ENCODE measurements around the gene CDON.

DNA sequence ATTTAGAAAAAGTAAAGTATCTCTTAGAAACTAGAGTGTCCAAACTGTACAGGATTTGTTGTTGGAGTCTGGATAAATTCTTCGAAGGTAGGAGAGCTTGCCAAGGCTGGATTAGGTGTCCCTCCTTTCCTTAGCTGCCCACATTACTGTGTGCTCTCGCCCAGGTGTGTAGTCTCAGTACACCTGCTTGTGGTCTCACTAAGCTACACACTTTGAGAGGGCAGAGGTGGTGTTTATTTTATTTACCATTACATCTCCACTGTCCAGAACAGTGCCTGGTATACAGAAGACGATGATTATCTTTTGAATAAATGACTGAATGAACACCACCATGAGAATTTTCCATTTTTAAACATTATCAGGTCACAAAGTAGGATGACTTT lies 80.3 kb downstream of the CDON start:
- TF ChIP-seq CTCF (conservative IDR thresholded peaks at IDR 0.05 in 1 of 2, IDR thresholded peaks at IDR 0.05 in 1 of 2; ENCODE audit: low read depth in 1 of 2, low read length in 2 of 2) = no peak
- no peak for TF ChIP-seq EZH2 (IDR thresholded peaks at IDR 0.05; ENCODE audit: low read length, missing control alignments)
